Transverse colon (tissue), 4 donors: ENCODE measurements around the gene TARM1.

Source experiments
- EP300 ChIP-seq: sonication (generic); formaldehyde crosslinking; IDR thresholded peaks from one replicate; pipeline ENCODE4 v1.6.1; 2017; ENCODE audit warnings: antibody characterized with exemption, low read depth
- POLR2A ChIP-seq: fragments of 450-650 bp; IDR thresholded peaks from one replicate; pipeline ENCODE4 v1.6.1; 2016; ENCODE audit warnings: antibody characterized with exemption, mild to moderate bottlenecking, moderate library complexity
- POLR2AphosphoS5 ChIP-seq, 3 donors: sonication (generic); formaldehyde crosslinking; IDR thresholded peaks; one replicate each; pipeline ENCODE4 v1.6.1; 2016; ENCODE audit warnings: antibody characterized with exemption in 3 of 3
- TF ChIP-seq, protein P1 (sequence below), 5 experiments: fragments of 200-600 bp in 3 of 5; fragments of 450-650 bp in 2 of 5; sonication (generic) in 3 of 5; IDR thresholded peaks; 1 replicate in 2 of 5; 2 replicates in 3 of 5; pipeline ENCODE4 v1.5.1; 2016 to 2017; ENCODE audit warnings: antibody characterized with exemption in 5 of 5, inconsistent platforms in 3 of 5, mild to moderate bottlenecking in 2 of 5, moderate library complexity in 1 of 5

DNA sequence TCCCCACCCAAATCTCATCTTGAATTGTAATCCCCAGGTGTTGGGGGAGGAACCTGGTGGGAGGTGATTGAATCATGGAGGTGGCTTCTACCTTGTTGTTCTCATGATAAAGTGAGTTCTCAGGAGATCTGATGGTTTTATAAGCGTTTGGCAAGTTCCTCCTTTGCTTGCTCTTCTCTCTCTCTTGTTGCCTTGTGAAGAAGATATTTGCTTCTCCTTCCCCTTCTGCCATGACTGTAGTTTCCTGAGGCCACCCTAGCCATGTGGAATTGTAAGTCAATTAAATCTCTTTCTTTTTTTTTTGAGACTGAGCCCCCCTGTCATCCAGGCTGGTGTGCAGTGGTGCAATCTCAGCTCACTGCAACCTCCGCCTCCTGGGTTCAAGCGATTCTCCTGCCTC lies 51.9 kb downstream of the TARM1 start:
- TF ChIP-seq, protein P1, sequence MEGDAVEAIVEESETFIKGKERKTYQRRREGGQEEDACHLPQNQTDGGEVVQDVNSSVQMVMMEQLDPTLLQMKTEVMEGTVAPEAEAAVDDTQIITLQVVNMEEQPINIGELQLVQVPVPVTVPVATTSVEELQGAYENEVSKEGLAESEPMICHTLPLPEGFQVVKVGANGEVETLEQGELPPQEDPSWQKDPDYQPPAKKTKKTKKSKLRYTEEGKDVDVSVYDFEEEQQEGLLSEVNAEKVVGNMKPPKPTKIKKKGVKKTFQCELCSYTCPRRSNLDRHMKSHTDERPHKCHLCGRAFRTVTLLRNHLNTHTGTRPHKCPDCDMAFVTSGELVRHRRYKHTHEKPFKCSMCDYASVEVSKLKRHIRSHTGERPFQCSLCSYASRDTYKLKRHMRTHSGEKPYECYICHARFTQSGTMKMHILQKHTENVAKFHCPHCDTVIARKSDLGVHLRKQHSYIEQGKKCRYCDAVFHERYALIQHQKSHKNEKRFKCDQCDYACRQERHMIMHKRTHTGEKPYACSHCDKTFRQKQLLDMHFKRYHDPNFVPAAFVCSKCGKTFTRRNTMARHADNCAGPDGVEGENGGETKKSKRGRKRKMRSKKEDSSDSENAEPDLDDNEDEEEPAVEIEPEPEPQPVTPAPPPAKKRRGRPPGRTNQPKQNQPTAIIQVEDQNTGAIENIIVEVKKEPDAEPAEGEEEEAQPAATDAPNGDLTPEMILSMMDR (IDR thresholded peaks at IDR 0.05), result no peak
- TF ChIP-seq POLR2A (no peak), EP300 (no peak), POLR2AphosphoS5 (IDR thresholded peaks at IDR 0.05) (no peak)
